Nephron progenitor cell (in vitro differentiated cells): ENCODE results near the gene DHRS7.

Source experiments
- DNase-seq: peaks from one replicate; pipeline ENCODE4 v3.0.0; 2021
- H3K27ac Mint-ChIP-seq: 2 replicates; pipeline ENCODE4 v1.8.0; 2021; ENCODE audit warnings: mild to moderate bottlenecking, moderate library complexity, mixed read lengths
- H3K27me3 Mint-ChIP-seq: 2 replicates; pipeline ENCODE4 v1.8.0; 2021; ENCODE audit warnings: mild to moderate bottlenecking, low read depth, mixed read lengths; ENCODE audit not compliant: poor library complexity
- H3K36me3 Mint-ChIP-seq: 2 replicates; pipeline ENCODE4 v1.8.0; 2021; ENCODE audit warnings: low read depth, mixed read lengths
- H3K4me1 Mint-ChIP-seq: 2 replicates; pipeline ENCODE4 v1.8.0; 2021; ENCODE audit warnings: mixed read lengths
- H3K4me3 Mint-ChIP-seq: 2 replicates; pipeline ENCODE4 v1.8.0; 2021; ENCODE audit warnings: mild to moderate bottlenecking, moderate library complexity, mixed read lengths
- H3K9me3 Mint-ChIP-seq: 2 replicates; pipeline ENCODE4 v1.8.0; 2021; ENCODE audit warnings: mild to moderate bottlenecking, moderate library complexity, mixed read lengths
- TF ChIP-seq, protein P1 (sequence below): fragments of 200-600 bp; sonication (generic); IDR thresholded peaks from 2 replicates; pipeline ENCODE4 v1.5.0; 2021; ENCODE audit warnings: antibody characterized with exemption

Gene DHRS7

DNA sequence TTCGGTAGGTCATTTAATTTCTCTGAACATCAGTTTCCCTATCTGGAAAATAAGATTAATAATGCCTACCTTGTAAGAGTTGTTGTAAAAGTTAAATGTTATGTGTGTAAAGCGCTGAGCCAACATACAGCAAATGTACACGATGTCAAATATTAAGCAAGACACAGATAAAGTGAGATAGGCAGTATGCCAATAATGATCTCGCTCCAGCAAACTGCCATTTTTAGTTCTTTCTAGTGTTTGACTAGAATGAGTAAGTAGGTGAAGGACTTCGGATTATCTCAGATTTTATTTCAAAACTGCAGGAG is 840 bp downstream of the DHRS7 start:
- DNase-seq: no peak
- no peaks in the 10 kb centered on the region for H3K9me3 Mint-ChIP-seq
- H3K4me1 Mint-ChIP-seq: peaks cover 42% of the 10 kb centered on the region
- TF ChIP-seq, protein P1, sequence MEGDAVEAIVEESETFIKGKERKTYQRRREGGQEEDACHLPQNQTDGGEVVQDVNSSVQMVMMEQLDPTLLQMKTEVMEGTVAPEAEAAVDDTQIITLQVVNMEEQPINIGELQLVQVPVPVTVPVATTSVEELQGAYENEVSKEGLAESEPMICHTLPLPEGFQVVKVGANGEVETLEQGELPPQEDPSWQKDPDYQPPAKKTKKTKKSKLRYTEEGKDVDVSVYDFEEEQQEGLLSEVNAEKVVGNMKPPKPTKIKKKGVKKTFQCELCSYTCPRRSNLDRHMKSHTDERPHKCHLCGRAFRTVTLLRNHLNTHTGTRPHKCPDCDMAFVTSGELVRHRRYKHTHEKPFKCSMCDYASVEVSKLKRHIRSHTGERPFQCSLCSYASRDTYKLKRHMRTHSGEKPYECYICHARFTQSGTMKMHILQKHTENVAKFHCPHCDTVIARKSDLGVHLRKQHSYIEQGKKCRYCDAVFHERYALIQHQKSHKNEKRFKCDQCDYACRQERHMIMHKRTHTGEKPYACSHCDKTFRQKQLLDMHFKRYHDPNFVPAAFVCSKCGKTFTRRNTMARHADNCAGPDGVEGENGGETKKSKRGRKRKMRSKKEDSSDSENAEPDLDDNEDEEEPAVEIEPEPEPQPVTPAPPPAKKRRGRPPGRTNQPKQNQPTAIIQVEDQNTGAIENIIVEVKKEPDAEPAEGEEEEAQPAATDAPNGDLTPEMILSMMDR: no peak
- H3K27ac Mint-ChIP-seq: peak overlapping the region; percentile 88
- peaks cover 20% of the 10 kb centered on the region for H3K36me3 Mint-ChIP-seq
- H3K27me3 Mint-ChIP-seq: peaks cover 6% of the 10 kb centered on the region
- peak overlapping the region; percentile 95 for H3K4me3 Mint-ChIP-seq

DNA sequence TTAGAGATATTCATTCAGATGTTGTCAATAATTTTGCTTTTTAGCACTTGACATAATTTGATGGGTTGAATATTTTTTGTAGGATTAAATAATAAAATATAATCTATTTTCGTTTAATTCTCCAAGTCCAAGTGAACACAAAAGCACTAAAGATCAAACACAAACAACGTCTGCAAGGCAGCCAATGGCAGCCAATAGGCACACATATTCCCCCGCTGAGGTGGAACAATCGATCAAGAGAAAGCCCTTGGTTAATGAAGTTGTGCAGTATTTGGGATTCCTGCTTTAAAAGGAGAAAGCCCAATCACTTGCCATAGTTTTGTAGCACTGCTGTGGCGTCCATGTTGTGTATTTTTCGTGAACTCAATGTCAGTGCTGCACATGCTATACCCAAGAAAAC is 1.5 kb downstream of the DHRS7 start:
- no peak for DNase-seq
- TF ChIP-seq, protein P1: no peak

DNA sequence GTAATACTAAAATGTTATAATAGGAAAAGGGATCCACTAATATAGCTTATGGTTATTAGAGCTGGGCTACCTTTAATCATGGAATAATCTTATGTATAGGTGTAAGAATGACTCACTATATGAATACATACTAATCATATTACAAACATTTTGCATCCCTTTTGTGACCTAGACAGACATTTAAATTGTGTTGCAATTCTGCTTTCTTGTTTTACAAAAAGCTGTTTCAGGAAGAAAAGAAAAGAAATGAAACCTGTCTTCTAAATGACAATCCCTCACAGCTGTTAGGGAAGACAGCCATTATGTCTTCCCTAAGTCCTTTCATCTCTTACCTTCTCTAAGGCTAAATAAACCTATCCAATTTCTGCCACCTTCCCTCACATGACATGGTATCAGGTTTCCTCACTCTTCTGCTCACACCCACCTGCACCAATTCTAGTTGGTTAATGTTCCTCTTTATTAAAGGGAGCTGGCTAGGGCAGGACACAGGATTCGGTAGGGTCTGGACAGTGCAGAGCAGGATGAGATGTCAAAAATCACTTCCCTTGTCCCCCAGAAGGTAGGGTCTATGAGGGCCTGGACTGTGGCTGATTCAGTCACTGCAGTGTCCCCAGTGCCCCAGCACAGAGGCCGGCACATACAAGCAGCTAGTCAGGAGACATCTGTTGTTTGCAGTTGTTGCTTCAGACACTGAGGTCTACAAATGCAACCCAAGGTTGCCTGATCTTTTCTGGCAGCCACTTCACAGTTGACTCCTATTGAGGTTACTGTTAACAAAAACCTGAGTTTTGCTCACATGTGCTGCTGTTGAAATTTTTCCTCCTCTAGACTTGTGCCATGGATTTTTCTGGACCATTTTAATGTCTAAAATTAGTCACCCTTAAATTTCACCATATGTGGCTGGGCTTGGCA is 3.7 kb downstream of the DHRS7 start:
- H3K4me3 Mint-ChIP-seq: no peak overlapping the region
- DNase-seq: no peak
- TF ChIP-seq, protein P1: no peak

More for the DNA sequence above, 1.5 kb downstream of the DHRS7 start:
- Mint-ChIP-seq H3K36me3 (peaks cover 27% of the 10 kb centered on the region), H3K4me1 (peaks cover 42% of the 10 kb centered on the region), H3K4me3 (peak overlapping the region; percentile 95), H3K27ac (no peak overlapping the region), H3K9me3 (no peaks in the 10 kb centered on the region), H3K27me3 (peaks cover 6% of the 10 kb centered on the region)

DNA sequence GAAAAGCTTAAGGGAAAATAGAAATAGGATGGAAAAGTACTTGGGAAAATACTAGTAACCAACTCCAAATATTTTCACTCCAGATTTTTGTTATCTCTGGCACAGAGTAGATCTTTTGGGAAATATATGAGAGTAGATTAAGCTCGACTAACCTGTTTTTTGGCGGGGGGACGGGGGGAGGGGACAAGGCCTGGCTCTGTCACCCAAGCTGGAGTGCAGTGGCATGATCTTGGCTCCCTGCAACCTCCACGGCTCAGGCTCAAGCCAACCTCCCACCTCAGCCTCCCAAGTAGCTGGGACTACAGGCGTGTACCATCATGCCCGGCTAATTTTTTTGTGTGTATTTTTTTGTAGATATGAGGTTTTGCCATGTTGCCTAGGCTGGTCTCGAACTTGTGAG is 4.8 kb downstream of the DHRS7 start:
- Mint-ChIP-seq H3K27ac (no peak overlapping the region), H3K36me3 (peaks cover 40% of the 10 kb centered on the region), H3K27me3 (peaks cover 3% of the 10 kb centered on the region), H3K4me3 (no peak overlapping the region), H3K4me1 (peaks cover 33% of the 10 kb centered on the region), H3K9me3 (no peaks in the 10 kb centered on the region)
- DNase-seq: no peak
- TF ChIP-seq, protein P1: no peak

More for the DNA sequence above, 3.7 kb downstream of the DHRS7 start:
- Mint-ChIP-seq H3K4me1 (peaks cover 38% of the 10 kb centered on the region), H3K9me3 (no peaks in the 10 kb centered on the region), H3K27ac (peak overlapping the region; percentile 87), H3K27me3 (peaks cover 3% of the 10 kb centered on the region), H3K36me3 (peaks cover 32% of the 10 kb centered on the region)

DNA sequence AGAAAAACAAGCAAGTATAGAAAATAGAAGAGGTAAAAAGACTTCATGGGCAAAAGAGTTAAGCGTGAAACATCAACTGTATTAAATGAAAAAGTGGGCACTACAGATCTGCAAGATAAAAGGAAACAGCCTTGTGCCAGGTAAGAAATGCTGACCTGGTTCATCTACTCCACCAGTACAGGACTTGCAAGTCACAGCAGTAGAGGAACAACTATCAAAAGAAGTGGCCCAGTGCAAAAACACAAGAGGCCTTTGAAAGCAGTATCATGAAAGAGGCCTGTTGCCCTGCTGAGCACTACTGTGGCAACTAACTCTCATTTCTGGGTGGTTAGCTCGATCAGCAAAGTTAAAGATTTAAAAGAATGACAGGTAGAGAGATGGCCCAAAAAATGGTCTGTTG is 10.5 kb downstream of the DHRS7 start:
- TF ChIP-seq, protein P1: no peak
- peaks cover 72% of the 10 kb centered on the region for H3K36me3 Mint-ChIP-seq
- H3K4me3 Mint-ChIP-seq: no peak overlapping the region

DNA sequence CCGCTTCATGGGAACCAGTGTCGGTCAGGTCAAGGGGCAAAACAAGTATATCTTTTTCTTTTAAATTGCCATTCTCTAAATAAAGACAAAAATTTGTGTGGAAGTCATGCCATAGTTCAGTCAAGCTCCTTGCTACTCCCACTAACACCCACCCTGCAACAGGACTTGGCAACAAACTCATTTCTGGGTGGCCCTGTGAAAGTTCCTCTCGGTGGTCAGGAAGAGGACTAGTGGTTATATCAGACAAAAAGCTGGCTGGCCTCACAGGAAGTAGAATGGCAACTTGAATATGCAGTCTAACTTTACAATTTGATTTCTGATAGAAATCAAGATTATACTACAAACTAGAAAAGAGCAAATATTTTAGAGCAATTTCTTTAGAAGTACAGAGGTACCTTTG is 11.2 kb downstream of the DHRS7 start:
- Mint-ChIP-seq H3K4me3 (no peak overlapping the region), H3K27me3 (no peaks in the 10 kb centered on the region), H3K4me1 (peaks cover 5% of the 10 kb centered on the region), H3K27ac (no peak overlapping the region), H3K36me3 (peaks cover 72% of the 10 kb centered on the region), H3K9me3 (no peaks in the 10 kb centered on the region)
- TF ChIP-seq, protein P1: no peak
- no peak for DNase-seq

More for the DNA sequence above, 10.5 kb downstream of the DHRS7 start:
- no peaks in the 10 kb centered on the region for H3K27me3 Mint-ChIP-seq
- H3K27ac Mint-ChIP-seq: peak overlapping the region; percentile 46
- H3K9me3 Mint-ChIP-seq: no peaks in the 10 kb centered on the region
- peaks cover 5% of the 10 kb centered on the region for H3K4me1 Mint-ChIP-seq
- DNase-seq: no peak
